GM18868 (cell line): ENCODE data around the gene INPPL1.
"Not testable (repeated sequence)": the region's sequence is repeated elsewhere in the genome, so short reads cannot be mapped to it uniquely, and the experiment has no call there.

ENCODE experiments used
- ATAC-seq: cut with Tn5 transposase; IDR thresholded peaks from one replicate; pipeline ENCODE4 v1.9.1; 2021; ENCODE audit warnings: mild to moderate bottlenecking, moderate library complexity; ENCODE audit not compliant: unreplicated experiment

The INPPL1 gene

GRCh38 chr11:72243173-72244059 lies 18.8 kb downstream of the INPPL1 start:
- ATAC-seq = no peak

DNA sequence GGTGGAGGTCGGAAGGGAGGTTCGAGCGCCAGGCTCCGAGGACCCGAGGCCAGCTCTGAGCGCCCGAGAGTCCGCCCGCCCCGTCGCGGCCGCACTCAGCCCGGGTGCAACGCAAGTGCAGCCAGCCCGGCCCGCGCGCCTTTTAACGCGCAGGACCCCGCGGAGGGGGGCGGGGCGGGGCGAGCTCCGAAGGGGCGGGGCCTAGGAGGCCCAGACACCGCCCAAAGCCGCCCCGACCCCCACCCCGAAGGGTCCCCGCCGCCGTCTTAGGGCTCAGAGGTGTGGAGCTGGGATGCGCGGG lies 19.4 kb downstream of the INPPL1 start, which contains the start of gene PHOX2A:
Gene PHOX2A, minus strand, starts transcription at position 117 of the 301 bp plus-strand sequence. CDS start 172 bp downstream, outside the sequence.
- no peak for ATAC-seq

GRCh38 chr11:72244361-72245262 lies 20.0 kb downstream of the INPPL1 start:
- ATAC-seq = no peak

DNA sequence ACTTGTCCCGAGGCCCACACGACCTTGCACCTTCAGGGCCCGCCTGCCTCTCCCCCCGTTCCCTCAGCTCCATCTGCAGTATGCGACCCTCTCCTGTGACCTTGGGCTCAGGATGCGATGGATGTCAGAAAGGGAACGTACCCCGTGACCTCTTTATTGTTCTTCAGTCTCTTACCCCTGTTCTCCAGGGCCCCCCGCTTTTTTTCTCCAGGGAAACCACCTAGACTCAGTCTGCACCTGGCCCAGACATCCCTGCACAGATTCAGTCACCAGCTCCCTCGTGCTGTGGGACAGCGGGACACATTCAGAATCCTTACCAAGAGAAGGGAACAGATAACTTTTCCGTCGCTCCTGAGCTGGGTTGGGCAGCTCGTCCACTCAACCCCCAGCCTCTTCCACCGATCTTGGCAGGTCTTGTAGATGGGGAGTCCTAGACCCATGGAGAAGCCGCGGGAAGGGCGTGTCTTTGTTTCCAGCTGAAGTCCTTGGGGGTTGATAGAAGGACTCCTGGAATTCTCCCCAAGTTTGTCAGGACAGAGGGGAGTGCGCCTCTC lies 20.8 kb downstream of the INPPL1 start:
- no peak for ATAC-seq

GRCh38 chr11:72247584-72247983 lies 23.0 kb downstream of the INPPL1 start:
- no peak for ATAC-seq

GRCh38 chr11:72249961-72250360 lies 25.4 kb downstream of the INPPL1 start:
- no peak for ATAC-seq

- ATAC-seq = no peak
Measured at GRCh38 chr11:72250661-72251464, 26.3 kb downstream of the INPPL1 start.

GRCh38 chr11:72251614-72252013 lies 27.0 kb downstream of the INPPL1 start:
- ATAC-seq = no peak

DNA sequence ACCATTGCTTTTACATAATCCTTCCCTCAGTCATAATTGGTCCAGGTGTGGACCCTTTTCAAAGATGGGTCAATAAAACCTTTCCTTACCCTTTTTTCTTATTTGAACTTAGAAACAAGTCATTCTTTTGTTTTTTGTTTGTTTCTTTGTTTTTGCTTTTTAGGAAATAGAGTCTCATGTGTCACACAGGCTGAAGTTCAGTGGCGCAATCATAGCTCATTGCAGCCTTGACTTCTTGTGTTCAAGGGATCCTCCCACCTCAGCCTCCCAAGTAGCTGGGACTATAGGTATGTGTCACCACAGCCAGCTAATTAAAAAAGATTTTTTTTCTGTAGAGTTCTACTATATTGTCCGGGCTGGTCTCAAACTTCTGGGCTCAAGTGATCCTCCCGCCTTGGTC lies 28.8 kb downstream of the INPPL1 start:
- no peak for ATAC-seq

DNA sequence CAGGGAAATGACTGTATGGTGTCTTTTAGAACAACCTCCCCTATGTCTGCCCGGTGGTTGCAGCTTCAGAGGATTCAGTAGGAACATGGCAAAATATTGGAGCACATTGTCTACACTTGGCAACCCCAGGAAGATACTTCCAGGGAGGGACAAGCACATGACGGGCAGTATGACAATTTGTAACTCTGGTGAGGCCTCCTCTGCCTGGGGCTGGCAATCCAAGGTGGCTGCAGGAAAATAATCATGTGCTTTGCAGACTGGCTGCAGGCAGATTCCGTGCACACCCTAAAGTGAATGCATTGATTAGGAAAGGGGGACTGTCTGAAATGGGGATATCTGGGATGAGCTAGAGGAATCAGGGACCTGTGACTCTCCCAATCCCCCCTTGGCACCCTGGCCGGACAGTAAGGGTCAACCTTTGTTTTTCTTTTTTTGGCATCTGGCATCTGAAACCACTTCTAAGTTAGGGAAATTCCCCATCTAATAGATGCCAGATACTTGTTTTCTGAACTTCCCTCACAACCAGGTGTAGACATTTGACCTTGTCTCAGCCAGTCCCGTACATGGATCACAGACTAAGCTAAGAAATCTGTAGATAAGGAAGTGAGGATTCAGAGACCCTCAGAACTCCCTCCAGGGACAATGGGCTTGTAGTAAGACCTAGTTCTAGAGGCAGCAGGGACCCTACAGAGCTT lies 29.9 kb downstream of the INPPL1 start:
- ATAC-seq = no peak

DNA sequence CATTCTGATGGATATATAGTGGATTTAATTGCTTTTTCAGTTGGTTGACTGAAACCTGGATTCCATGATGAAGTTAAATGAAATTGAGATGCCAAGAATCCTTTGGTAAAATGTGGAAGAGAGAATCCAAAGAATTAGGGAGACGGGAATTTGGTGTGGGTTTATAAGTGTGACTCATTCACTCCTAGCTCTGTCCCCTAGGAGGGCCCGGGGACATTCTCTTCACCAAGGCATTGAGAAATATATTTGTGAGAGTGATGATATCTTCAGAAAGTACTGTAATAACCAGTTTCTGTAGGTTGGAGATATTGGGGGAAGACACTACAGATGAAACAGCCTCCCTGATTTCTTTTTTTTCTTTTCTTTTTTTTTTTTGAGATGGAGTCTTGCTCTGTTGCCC lies 33.0 kb downstream of the INPPL1 start:
- ATAC-seq = no peak

- no peak for ATAC-seq
Measured at GRCh38 chr11:72259490-72259889, 34.9 kb downstream of the INPPL1 start.

DNA sequence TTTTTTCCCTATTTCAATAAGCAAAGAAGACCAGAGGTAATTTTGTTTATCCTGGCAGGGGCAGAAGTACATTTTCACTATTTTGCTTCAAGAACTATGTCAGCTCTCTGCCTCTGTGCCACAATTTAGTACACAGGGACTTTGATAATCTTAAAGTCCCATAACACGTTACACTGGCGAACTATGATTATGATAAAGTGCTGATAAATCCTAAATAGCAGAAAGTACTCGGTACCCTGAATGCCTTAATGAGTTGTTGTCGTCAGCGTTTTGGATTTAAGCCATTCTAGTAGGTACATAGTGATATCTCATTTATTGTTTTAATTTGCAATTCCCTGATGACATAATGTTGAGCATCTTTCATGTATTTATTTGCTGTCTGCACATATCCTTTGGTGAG lies 36.0 kb downstream of the INPPL1 start:
- ATAC-seq = no peak

GRCh38 chr11:72263361-72263760 lies 38.8 kb downstream of the INPPL1 start:
- no peak for ATAC-seq

GRCh38 chr11:72265951-72266350 lies 41.4 kb downstream of the INPPL1 start:
- ATAC-seq = no peak

- ATAC-seq = not testable (repeated sequence)
Measured at GRCh38 chr11:72266960-72267359, 42.4 kb downstream of the INPPL1 start.

DNA sequence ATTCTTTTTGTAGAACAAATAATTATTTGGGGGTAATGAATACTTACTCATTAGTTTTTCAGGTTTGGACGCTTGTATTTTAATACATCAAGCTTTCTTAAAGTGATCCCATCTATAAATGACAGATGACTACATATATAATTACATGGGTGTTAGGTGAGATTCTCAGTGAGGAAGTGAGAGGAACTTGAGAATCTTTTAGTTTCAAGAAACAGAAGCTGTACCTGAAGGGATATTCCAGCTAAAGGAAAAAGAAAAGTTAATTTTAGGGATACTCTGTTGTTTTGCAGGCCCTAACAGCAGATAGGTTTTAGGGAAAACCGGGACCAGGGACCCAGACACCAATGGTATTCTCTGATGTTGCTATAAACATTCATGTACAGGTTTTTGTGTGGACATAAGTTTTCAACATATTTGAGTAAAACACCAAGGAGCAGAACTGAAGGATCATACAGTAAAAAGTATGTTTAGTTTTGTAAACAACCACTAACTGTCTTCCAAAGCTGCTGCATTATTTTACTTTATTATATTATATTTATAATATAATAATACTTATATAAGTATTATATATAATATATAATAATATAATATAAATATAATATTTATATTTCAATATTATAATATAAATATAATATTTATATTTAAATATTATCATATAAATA lies 43.5 kb downstream of the INPPL1 start:
- no peak for ATAC-seq

DNA sequence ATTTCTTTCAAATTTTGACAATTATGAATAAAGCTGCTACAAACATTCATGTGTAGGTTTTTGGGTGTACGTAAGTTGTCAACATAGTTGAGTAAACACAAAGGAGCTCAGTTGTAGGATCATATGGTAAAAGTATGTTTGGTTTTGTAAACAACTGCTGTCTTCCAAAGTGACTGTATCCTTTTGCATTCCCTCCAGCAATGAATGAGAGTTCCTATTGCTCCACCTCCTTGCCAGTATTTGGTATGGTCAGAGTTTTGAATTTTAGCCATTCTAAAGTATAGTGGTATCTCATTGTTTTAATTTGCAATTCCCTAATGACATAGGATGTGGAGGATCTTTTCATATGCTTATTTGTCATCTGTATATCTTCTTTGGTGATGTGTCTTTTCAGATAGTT lies 47.4 kb downstream of the INPPL1 start:
- no peak for ATAC-seq

GRCh38 chr11:72274435-72274834 lies 49.9 kb downstream of the INPPL1 start:
- ATAC-seq = no peak

GRCh38 chr11:72278905-72279304 lies 54.3 kb downstream of the INPPL1 start:
- ATAC-seq = no peak
